Stomach (tissue), 9 donors: ENCODE data around the gene LAG3. TPM values are rescaled to one million over a fixed set of nuclear protein-coding genes. Genes with fewer than 3 reads are reported as not detected.

ENCODE experiments used
- DNase-seq, 2 donors: peaks; one replicate each; pipeline versions ENCODE4 v3.0.0 to v3.0.0-alpha.2; 2013 to 2019
- H3K27ac ChIP-seq, 5 donors: fragments of 200-600 bp in 4 of 5; sonication (generic) in 4 of 5; one replicate each; pipeline ENCODE4 v1.5.1; 2013 to 2019; ENCODE audit warnings: mild to moderate bottlenecking in 1 of 5, moderate library complexity in 1 of 5
- H3K27me3 ChIP-seq, 3 donors: fragments of 200-600 bp; sonication (generic); one replicate each; pipeline ENCODE4 v1.5.1; 2017 to 2019; ENCODE audit warnings: mixed run types in 1 of 3
- H3K36me3 ChIP-seq, 4 donors: fragments of 200-600 bp; sonication (generic); 1 replicate in 3 of 4; 2 replicates in 1 of 4; pipeline ENCODE4 v1.5.1; 2016 to 2019
- H3K4me1 ChIP-seq, 4 donors: fragments of 200-600 bp; sonication (generic); one replicate each; pipeline ENCODE4 v1.5.1; 2016 to 2019
- H3K4me3 ChIP-seq, 4 donors: fragments of 200-600 bp; sonication (generic) in 3 of 4; one replicate each; pipeline ENCODE4 v1.5.1; 2016 to 2019; ENCODE audit warnings: mild to moderate bottlenecking in 1 of 4
- H3K9me3 ChIP-seq, 4 donors: fragments of 200-600 bp; sonication (generic); one replicate each; pipeline ENCODE4 v1.5.1; 2016 to 2019
- EP300 ChIP-seq: sonication (generic); formaldehyde crosslinking; IDR thresholded peaks from one replicate; pipeline ENCODE4 v1.6.1; 2017; ENCODE audit warnings: antibody characterized with exemption
- POLR2A ChIP-seq, 4 donors: fragments of 450-650 bp; IDR thresholded peaks; one replicate each; pipeline ENCODE4 v1.6.1; 2016; ENCODE audit warnings: antibody characterized with exemption in 4 of 4, control low read depth in 2 of 4, mild to moderate bottlenecking in 1 of 4, moderate library complexity in 1 of 4
- POLR2AphosphoS5 ChIP-seq, 3 donors: sonication (generic); formaldehyde crosslinking; IDR thresholded peaks; one replicate each; pipeline ENCODE4 v1.6.1; 2016; ENCODE audit warnings: antibody characterized with exemption in 3 of 3
- WGBS, 5 donors: extraction: QIAGEN DNeasy Blood & Tissue Kit in 3 of 5; methylation state at CpG; one replicate each; pipeline versions ENCODE4 v1.1.5 to v1.1.7; 2013 to 2018; 5-methylcytosine and 5-hydroxymethylcytosine counted together
- intact Hi-C: fragments of 100-400 bp; cut with DNase I; formaldehyde crosslinking; loops from one replicate; pipeline ENCODE4 v1.15.1; 2023; ENCODE audit warnings: low total_unique reads
- polyA plus RNA-seq, 3 donors: library from polyadenylated mRNA; stranded (reverse); fragments of 200-250 nt; gene quantifications; one replicate each; pipeline ENCODE4 v1.2.3, GENCODE V29; 2013
- total RNA-seq, 5 donors: library from RNA; depleted of rRNA; stranded (reverse); fragments of >200 nt; gene quantifications; one replicate each; pipeline versions ENCODE4 v1.1.0 to v1.2.3, GENCODE V29; 2014 to 2016
- TF ChIP-seq, protein P1 (sequence below), 7 experiments: fragments of 450-650 bp in 4 of 7; fragments of 200-600 bp in 3 of 7; sonication (generic) in 3 of 7; IDR thresholded peaks; one replicate each; pipeline ENCODE4 v1.5.1; 2016 to 2019; ENCODE audit warnings: antibody characterized with exemption in 7 of 7, control low read depth in 2 of 7, mild to moderate bottlenecking in 1 of 7
- donor health status: healthy with polysubstance abuse.
- donor health status: Bipolar disorder and iron deficiency.
- donor health status: healthy.

Gene LAG3
- total and polyA plus RNA-seq, 8 donors, result 0.25 to 2.3 (median 1.4) TPM; not detected in 3

DNA sequence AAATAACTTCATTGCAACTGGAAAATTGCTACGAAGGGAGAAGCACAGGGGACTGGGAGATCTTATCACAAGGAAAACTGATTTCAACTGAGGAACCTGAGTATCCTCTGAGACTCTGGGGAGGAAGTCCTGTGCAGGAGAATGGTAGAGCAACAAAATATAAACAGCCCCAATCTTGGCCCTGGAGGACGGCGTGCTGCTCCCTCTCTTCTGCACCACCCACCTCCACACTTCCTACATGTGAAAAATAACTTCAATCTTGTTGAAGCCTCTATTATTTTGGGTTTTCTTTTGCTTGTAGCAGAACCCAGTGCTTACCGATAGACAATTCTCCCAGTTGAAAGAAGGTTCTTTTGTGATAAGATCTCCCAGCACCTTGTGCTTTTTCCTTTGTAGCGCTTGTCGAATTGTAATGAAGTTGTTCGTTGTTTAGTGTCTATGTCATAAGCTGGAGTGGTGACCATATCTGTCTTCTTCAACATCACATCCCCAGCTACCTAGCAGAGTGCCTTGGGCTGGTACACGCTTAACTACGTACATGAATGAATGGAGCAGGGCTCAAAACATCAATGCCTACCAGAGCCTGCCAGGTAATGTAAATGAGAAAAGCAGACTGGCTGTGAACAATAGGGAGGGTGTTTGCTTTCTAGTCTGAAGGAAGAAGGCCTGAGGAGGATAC is 14.2 kb downstream of the LAG3 start:
- Histone ChIP-seq H3K4me3 (no peak overlapping the region), H3K36me3 (no peaks in the 10 kb centered on the region), H3K4me1 (peaks cover 0 to 13% (median 0%) of the 10 kb centered on the region in 4 donors), H3K9me3 (no peaks in the 10 kb centered on the region), H3K27ac (no peak overlapping the region), H3K27me3 (no peaks in the 10 kb centered on the region)
- peak in 1 of 2 donors; percentile 1 for DNase-seq
- 64 to 74% (median 72%) methylated on average over 9 of the region's 9 CpGs for WGBS, 5 donors
- TF ChIP-seq, protein P1, sequence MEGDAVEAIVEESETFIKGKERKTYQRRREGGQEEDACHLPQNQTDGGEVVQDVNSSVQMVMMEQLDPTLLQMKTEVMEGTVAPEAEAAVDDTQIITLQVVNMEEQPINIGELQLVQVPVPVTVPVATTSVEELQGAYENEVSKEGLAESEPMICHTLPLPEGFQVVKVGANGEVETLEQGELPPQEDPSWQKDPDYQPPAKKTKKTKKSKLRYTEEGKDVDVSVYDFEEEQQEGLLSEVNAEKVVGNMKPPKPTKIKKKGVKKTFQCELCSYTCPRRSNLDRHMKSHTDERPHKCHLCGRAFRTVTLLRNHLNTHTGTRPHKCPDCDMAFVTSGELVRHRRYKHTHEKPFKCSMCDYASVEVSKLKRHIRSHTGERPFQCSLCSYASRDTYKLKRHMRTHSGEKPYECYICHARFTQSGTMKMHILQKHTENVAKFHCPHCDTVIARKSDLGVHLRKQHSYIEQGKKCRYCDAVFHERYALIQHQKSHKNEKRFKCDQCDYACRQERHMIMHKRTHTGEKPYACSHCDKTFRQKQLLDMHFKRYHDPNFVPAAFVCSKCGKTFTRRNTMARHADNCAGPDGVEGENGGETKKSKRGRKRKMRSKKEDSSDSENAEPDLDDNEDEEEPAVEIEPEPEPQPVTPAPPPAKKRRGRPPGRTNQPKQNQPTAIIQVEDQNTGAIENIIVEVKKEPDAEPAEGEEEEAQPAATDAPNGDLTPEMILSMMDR (IDR thresholded peaks at IDR 0.05), result no peak
- no peak for TF ChIP-seq POLR2A (IDR thresholded peaks at IDR 0.05)
- TF ChIP-seq POLR2AphosphoS5 (IDR thresholded peaks at IDR 0.05), result no peak
- TF ChIP-seq EP300, result no peak
- intact Hi-C loops, result no loop called here

DNA sequence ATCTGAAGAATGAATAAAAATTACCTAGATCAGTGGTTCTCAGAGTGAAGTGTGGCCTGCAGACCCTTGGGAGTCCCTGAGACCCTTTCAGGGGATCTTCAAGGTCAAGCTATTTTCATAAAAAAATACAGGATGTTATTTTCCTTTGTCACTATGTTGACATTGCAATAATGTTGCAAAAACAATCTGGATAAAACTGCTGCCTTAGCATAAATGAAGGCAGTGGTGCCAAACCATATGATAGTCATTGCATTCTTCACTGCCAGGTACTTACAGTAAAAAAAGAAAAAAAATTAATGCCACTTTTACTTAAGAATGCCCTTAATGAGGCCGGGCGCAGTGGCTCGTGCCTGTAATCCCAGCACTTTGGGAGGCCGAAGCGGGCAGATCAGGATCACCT is 15.0 kb downstream of the LAG3 start:
- intact Hi-C loops, result no loop called here
- TF ChIP-seq, protein P1 (IDR thresholded peaks at IDR 0.05), result no peak
- TF ChIP-seq POLR2AphosphoS5 (IDR thresholded peaks at IDR 0.05), result no peak
- no peak for TF ChIP-seq EP300
- TF ChIP-seq POLR2A (IDR thresholded peaks at IDR 0.05), result no peak
- Histone ChIP-seq H3K4me3 (no peak overlapping the region), H3K9me3 (no peaks in the 10 kb centered on the region), H3K4me1 (peaks cover 0 to 13% (median 0%) of the 10 kb centered on the region in 4 donors), H3K36me3 (no peaks in the 10 kb centered on the region), H3K27me3 (no peaks in the 10 kb centered on the region), H3K27ac (no peak overlapping the region)
- WGBS, 5 donors, result 92 to 97% (median 96%) methylated on average over 5 of the region's 5 CpGs
- no peak for DNase-seq

DNA sequence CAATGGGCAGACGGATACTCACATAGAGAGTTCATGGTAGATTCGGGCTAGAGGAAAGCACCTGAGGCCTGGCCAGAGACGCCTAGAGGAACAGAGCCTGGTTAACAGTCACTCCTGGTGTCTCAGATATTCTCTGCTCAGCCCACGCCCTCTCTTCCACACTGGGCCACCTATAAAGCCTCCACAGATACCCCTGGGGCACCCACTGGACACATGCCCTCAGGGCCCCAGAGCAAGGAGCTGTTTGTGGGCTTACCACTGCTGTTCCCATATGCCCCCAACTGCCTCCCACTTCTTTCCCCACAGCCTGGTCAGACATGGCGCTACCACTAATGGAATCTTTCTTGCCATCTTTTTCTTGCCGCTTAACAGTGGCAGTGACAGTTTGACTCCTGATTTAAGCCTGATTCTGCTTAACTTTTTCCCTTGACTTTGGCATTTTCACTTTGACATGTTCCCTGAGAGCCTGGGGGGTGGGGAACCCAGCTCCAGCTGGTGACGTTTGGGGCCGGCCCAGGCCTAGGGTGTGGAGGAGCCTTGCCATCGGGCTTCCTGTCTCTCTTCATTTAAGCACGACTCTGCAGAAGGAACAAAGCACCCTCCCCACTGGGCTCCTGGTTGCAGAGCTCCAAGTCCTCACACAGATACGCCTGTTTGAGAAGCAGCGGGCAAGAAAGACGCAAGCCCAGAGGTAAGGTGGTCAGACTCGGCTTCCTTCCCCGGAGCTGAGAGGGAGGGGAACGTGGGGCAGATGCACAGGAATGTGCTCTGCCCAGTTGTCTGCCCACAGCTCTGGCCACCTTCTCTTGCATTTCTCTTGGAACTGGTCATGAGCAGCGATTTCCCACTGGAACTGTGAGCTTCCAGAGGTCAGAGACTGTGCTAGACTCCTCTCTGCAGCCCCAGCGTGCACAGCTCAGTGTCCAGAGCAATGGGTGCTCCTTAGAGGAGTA is 16.9 kb downstream of the LAG3 start, which contains the start of gene CD4:
Gene CD4, plus strand, starts transcription at position 557 of the 953 bp plus-strand sequence. CDS start 10,611 bp downstream, outside the sequence.
- Histone ChIP-seq H3K4me1 (peaks cover 0 to 23% (median 3%) of the 10 kb centered on the region in 4 donors), H3K27ac (peak within 1 kb of the TSS in 3 of 5 donors; percentile 50 to 76 (median 51))
- WGBS, 5 donors, result 51 to 57% (median 52%) methylated on average over 17 to 18 of the region's 18 CpGs

More for the DNA sequence above, 16.9 kb downstream of the LAG3 start, which contains the start of gene CD4:
- intact Hi-C loops, result no loop called here
- DNase-seq, result peak in 1 of 2 donors; percentile 69
- no peak for TF ChIP-seq POLR2A (IDR thresholded peaks at IDR 0.05)
- peak in 2 of 3 donors; percentile 18 to 24 for TF ChIP-seq POLR2AphosphoS5 (IDR thresholded peaks at IDR 0.05)
- TF ChIP-seq, protein P1 (IDR thresholded peaks at IDR 0.05), result no peak
- H3K4me3 ChIP-seq, result peak within 1 kb of the TSS; percentile 14 to 32 (median 20)
- no peaks in the 10 kb centered on the region for H3K36me3 ChIP-seq
- H3K9me3 ChIP-seq, result no peaks in the 10 kb centered on the region
- no peaks in the 10 kb centered on the region for H3K27me3 ChIP-seq
